HG03558 (cell line): Measurements from ENCODE around the gene TMEM151A.
"Not testable (repeated sequence)": the region's sequence is repeated elsewhere in the genome, so short reads cannot be mapped to it uniquely, and the experiment has no call there.

Source experiments
- ATAC-seq: cut with Tn5 transposase; IDR thresholded peaks from one replicate; pipeline ENCODE4 v1.9.1; 2021; ENCODE audit warnings: moderate number of reproducible peaks; ENCODE audit not compliant: unreplicated experiment; ENCODE audit errors: extremely low read depth

TMEM151A gene

DNA sequence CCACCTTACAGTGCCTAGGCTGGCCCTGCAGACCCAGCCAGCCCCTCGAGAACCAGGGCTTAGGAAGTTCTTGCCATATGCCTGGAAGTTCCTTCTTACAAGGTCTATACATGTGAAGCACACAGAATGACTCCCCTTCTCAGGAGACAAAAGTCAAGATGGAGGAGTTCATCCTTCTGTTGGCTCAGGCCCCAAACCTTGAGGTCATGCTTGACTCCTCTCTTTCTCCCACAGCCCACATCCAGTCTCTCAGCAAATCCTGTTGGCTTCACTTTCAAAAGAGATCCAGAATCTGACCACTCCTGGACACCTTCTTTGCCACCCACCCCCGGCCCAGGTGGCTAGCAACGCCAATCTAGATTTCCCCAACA is 26.9 kb downstream of the TMEM151A start:
- no peak for ATAC-seq

DNA sequence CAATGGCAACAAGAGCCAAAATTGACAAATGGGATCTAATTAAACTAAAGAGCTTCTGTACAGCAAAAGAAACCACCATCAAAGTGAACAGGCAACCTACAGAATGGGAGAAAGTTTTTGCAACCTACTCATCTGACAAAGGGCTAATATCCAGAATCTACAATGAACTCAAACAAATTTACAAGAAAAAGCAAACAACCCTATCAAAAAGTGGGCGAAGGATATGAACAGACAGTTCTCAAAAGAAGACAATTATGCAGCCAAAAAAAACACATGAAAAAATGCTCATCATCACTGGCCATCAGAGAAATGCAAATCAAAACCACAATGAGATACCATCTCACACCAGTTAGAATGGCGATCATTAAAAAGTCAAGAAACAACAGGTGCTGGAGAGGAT is 28.6 kb downstream of the TMEM151A start:
- ATAC-seq, result not testable (repeated sequence)

DNA sequence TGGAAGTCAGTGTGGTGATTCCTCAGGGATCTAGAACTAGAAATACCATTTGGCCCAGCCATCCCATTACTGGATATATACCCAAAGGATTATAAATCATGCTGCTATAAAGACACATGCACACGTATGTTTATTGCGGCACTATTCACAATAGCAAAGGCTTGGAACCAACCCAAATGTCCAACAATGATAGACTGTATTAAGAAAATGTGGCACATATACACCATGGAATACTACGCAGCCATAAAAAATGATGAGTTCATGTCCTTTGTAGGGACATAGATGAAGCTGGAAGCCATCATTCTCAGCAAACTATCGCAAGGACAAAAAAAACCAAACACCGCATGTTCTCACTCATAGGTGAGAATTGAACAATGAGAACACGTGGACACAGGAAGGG is 29.1 kb downstream of the TMEM151A start:
- not testable (repeated sequence) for ATAC-seq

DNA sequence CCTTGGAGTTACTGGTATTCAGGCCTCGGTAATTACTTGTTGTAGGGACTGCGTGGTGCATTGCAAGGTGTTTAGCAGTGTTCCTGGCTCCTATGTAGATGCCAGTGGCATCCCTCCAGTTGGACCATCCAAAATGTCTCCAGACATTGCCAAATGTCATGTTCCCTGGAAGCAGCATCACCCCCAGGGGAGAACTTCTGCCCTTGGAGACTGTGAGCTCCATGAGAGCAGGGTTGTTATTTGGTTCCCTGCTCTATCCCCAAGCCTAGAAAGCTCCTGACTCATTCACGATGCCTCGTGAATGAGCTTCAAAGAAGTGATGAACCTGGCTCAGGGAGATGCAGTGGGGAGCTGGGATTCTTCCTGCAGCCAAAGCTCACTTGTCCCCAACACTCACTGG is 29.9 kb downstream of the TMEM151A start:
- no peak for ATAC-seq

DNA sequence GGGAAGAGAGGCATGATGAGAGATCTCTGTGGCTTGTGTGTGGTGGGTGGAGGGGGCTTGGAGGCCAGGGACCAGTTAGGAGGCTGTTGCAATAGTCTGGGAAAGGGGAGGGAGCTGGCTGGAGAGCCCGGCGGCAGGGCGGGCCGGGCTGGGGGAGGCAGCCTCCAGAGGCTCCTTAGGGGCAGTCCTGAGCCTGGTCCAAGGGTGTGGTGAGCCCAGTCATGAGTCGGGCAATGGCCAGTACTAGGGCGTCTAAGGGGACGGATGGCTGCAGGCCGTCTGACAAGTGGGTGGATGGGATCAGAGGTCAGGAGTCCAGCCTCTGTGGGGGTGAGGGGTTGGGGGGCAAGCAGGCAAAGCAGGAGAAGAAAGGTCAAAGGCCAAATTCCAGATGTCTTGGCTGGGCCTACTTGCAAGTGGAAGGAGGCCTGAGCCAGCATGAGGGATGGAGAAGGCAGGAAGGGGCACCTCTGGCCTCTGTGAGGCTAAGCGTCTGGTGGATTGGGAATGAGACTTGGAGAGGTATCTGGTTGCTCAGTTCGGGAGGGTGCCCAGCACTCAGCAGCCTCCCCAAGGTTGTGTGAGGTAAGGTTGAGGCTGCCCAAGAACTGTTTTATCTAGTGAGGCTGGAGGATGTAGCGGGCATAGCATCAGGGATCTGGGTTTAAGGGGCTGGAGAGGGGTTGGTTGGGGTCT is 31.2 kb downstream of the TMEM151A start:
- ATAC-seq, result no peak

DNA sequence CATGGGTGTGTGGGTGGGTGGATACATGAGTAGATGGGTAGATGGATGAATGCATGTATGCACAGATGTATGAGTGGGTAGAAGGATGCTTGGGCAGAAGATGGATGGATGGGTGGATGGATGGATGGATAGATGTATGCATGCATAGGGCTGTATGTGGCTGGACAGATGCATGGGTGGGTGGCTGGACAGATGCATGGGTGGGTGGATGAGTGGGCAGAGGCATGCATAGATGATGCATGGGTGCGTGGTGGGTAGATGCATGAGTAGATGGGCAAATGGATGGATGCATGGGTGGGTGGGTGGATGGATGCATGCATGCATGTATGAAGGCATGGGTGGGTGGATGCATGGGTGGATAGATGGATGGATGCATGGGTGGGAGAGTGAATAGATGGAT is 32.0 kb downstream of the TMEM151A start:
- ATAC-seq, result no peak

DNA sequence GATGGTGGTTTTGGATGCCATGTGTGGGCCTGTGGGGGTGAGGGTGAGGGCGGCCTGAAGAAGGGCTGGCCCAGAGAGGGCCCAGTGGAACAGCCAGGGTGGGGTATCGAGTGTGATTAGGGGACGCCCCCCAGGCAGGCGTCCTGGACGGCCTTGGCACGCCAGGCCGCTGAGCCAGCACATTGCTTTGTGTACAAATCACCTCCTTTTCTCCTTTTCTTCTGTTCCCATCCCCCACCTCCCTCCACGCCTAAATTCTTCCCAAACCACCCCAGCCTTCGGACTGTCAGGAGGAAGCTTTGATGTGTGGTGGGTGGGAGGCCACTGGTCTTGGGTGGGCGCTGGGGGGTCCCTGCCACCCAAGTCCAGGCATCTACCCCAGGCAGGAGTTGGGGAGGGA is 33.0 kb downstream of the TMEM151A start:
- ATAC-seq, result no peak

DNA sequence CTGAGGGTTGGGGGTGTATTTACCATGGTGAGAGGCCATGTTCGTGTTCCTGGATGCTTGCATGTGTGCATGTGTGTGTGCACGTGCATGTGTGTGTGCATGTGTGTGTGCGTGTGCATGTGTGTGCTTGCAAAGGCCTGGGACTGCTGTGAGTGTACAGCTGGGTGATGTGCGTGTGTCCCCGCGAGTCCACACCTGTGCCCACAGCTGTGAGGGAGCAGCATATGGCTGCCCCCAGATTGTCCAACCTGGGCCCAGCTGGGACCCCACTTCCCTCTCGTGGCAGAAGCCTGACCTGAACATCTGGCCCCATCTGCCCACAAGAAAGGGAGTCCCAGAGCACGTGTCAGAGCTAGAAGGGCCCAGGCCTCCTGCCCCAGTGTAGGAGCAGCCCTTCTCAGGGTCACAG is 33.6 kb downstream of the TMEM151A start:
- ATAC-seq, result no peak

DNA sequence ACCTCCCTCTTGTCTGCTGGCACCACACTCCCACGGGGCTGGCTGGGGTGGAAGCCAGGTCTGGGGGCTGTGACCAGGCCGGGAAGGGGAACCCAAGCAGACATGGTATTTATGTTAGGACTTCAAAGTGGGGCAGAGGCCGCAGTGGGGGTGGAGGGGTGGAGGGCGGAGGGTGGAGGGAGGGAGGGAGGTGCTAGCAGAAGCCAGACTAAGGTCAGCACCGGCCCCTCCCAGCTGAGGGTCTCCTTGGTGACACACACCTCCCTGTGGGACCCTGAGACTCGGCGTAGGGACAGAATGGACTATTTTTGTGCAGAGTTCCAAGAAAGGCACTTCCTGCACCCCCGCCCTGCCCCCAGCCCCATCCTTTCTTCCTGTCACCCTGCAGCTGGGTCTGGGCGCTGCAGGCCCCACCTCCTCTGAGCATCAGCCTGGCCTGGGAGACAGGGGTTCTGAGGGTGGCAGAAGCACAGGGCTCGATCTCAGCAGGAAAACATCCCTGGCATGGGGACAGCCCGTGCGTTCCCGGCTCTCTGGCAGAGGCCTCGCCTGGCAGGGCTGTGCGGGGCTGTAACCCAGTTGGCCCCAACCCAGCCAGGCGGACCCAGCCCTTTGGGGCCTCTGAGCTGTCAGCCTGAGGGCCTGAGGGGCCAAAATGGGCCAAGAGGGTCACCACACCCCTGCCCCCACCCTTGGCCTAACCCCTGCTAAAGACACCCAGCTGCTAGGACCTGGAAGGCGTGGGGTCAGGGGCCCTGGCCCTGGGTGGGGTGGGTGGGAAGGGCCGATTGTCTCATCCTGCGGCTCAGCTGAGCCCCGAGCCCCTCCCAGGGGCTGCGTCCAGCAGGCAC is 34.8 kb downstream of the TMEM151A start:
- no peak for ATAC-seq

DNA sequence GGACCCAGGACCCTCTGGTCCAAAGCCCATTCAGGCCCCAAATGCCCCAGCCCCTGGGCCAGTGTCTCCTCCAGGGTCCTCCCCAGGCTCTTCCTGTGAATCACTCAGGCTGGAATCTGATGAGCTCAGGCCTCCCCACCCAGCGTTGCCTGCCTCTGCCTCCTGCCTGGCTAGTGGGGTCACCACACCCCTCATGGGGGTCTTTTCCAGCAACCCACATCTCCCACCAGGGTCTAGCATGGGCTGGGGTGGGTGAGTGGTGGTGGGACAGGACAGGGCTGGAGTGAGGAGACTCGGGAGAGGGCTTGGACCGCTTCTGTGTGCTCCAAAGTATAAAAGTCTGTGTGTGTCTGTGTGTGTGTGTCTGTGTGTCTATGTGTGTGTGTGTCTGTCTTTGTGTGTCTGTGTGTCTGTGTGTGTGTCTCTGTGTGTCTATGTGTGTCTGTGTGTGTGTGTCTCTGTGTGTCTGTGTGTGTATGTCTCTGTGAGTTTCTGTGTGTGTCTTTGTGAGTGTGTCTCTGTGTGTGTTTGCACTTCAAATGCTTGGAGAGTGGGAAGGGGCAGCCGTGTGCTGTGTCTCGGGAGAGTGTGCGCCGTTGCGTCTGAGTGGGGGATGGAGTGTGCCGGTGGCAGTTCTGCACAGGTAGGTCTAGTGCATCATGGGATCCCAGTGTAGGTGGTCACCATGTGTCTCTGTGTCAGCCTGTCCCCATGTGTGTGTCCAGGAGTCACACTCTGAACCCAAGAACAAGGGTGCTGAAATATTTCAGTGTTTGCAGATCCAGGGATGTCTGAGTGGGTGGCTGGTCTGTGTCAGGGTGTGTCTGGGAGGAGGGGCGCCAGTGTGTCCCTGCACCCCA is 35.7 kb downstream of the TMEM151A start:
- ATAC-seq, result no peak

DNA sequence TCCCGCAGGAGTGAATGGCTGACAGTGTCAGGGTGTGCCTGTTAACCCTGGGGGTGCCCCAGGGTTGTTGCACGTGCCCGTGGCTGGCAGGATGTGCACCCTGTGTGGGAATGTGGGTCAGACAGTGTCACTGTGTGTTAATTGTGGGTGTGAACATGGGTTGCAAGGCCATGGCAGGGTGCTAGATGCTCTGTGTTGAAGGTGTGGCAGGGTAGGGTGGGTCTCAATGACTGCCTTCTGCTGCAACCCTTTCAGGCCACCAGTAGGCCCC is 36.3 kb downstream of the TMEM151A start:
- no peak for ATAC-seq

DNA sequence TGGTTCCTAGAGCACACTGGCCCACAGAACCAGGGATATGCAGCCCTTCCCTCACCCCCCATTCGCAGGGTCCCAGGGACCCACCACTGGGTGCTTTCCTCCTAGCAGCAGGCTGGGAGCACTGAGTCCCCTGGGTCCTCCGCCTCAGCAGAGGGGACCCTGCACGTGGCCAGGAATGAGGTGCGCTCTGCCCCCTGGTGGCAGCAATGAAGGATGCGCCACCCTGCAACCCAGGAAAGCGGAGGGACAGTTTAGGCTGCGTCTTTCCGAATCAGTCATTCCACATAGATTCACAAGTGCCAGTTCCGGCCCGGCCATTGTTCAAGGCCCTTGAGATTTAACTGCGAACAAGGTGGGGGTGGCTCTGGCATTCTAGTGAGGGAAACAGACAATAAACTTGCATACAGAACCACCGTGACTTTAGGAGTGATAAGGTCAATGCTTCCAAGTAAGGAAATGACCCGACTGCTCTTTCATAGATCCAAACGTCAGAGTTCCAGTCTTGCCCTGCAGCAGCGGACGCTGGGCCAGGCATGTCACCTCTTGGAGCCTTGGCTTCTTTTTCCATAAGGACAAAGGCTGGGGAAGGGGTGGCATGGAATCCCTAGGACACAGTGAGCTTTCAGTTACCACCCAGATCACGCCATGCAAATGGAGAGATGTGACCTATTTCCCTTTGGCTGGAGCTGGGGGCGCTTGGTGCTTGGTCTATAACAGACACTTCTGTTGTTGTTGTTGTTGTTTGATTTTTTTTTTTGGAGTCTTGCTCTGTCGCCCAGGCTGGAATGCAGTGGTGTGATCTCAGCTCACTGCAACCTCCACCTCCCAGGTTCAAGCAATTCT is 36.8 kb downstream of the TMEM151A start:
- ATAC-seq, result no peak

DNA sequence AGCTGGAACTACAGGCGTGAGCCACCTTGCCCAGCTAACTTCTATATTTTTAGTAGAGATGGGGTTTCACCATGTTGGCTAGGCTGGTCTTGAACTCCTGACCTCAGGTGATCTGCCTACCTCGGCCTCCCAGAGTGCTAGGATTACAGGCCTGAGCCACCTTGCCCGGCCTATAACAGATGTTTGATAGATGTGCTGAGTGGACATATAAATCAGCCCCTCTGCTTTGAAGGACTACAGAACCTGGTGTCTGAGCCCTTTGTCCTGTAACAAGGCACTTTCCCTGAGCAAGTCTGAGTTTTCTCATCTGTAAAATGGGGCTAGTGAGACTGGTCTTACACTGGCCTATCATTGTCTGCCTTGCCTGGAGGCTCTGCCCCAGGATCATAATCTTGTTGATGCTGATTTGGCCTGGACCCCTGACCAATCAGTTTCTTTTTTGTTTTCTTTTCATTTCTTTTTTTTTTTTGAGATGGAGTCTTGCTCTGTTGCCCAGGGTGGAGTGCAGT is 37.5 kb downstream of the TMEM151A start:
- ATAC-seq, result no peak

DNA sequence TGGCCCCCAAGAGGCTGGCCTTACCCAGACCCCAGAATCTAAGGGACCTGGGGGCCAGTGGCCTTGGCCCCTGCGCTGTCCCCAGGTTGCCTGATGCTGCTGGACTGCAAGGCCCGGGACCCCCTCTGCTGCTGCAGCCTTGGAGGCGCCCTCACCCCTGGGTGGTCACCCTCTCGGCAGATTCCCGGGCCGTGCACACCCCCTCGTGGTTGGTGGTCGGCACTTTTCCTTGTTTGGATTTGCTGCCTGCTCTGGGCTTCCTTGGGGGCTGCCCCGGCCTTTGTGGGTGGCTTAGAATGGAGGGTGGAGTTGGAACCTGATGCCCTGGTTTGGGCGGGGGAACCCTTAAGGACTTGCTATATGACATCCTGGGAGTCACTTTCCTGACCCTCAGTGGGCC is 39.2 kb downstream of the TMEM151A start:
- ATAC-seq, result no peak

DNA sequence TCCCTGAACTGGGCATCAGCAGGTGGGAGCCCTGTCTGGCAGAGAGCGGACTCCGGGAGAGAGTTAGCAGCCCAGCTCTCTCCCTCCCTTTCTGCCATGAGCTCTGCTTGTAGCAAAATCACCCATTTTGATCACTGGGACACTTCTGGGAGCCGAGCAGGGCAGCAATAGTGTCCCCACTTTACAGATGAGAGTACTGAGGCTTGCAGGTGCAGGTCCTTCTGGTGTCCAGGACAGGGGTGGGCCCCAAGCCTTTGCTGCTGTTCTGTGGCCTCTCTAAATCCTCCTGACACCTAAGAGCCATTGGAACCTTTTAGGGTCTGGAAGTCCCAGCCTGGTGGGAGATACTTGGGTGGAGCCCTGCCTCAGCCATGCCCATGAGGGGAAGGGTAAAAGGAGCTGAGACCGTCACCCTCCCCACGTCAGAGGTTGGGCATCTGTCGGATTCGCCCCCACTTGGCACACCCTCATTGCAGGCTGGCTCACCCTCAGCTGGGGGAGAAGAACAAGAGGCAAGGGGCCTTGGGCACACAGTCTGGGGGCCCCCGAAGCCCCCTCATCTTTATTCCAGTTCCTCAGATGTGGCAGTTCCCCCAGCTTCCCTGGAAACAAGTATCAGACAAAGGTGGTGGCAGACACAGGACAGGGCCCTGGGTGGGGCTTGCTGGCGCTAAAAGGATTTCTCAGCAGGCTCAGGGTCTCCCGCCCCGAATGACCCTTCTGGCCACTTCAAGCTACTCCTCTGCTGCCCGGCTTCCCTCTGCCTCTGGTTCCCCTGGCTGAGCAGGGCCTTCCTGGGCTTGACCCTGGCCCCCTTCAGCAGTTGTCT is 40.1 kb downstream of the TMEM151A start:
- ATAC-seq, result no peak

DNA sequence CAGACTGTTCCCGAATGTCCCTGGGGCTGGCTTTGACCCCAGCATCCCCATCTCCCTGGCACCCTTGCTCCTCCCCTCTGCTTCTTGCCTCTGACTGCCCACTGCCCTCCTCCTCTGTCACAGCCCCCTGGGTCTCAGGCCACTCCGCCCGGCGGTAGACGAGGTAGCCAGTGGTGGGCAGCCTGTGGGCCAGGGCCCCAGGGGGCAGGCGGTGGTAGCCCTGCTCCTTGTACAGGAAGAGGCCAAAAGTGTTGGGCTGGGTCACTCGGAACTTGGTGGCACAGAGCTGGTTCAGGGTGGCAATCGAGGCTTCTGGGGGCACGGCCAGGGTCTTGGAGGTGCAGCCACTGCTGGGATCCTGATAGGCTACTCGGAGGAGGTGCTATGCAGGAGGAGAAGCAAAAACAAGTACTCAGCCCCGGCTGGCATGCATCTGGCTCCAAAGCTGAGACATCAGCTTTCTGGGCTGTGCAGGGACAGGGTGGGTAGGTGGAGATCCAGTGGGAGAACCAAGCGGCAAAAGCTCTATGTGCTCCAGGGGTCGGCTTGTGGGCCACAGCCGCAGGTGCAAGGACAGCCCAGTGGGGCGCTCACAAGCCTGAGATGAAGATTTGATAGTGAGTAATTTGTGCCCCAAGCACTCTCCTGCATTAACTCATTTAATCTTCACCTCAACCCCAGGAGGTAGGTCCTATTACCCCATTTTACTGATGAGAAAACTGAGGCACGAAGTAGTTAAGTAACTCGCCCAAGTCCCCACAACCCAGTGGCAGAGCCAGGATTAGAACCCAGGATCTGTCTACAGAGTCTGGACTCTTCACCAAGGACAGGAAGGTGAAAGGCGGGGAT is 40.9 kb downstream of the TMEM151A start:
- ATAC-seq, result no peak

DNA sequence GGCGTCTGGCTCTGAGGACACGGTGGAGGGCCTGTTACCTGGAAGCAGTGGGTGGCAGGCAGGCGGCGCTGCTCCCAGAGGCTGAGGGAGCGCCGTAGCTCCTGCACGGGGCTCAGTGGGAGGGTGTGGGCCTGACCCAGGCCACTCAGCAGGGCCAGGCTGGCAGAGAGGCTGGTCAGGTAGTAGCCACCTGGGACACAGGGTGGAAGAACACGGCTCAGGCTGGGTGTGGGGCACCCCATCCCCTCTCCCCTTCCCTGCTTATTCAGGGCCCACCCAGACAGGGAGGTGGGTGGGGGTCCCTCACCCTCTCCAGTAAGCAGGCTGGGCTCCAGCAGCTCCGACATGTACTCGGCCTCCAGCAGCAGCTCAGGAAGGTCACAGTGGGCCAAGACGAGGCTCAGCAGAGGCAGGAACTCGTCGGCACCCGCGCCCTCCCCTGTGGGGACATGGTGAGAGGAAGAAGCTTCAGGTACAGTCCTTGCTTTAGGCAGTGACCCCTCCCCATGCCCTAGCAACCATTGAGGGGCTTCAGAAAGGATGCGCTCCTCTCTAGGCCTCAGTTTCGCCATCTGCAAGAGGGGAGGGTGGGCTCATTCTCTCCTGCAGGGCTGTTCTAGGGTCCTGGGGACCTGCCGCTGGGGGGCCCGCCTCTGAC is 41.7 kb downstream of the TMEM151A start:
- no peak for ATAC-seq
